Measurements from ENCODE around the gene CCNB1.
"Not testable (repeated sequence)": the region's sequence is repeated elsewhere in the genome, so short reads cannot be mapped to it uniquely, and the experiment has no call there.

- TF ChIP-seq CTCF, ZBTB44, YY1, REST, ZSCAN16, ZNF184, ZNF324 (tag by site-specific recombination; IDR thresholded peaks at IDR 0.05): not testable (repeated sequence)
Observed at GRCh38 chr5:69137208-69137607, 29.7 kb upstream of the CCNB1 start.

Data from HEK293 (cell line).